HG03196 (cell line): ENCODE data around the gene COQ4.
"Not testable (repeated sequence)": the region's sequence is repeated elsewhere in the genome, so short reads cannot be mapped to it uniquely, and the experiment has no call there.

Experiments used
- ATAC-seq: cut with Tn5 transposase; IDR thresholded peaks from one replicate; pipeline ENCODE4 v1.9.1; 2021; ENCODE audit not compliant: unreplicated experiment

The COQ4 gene

DNA sequence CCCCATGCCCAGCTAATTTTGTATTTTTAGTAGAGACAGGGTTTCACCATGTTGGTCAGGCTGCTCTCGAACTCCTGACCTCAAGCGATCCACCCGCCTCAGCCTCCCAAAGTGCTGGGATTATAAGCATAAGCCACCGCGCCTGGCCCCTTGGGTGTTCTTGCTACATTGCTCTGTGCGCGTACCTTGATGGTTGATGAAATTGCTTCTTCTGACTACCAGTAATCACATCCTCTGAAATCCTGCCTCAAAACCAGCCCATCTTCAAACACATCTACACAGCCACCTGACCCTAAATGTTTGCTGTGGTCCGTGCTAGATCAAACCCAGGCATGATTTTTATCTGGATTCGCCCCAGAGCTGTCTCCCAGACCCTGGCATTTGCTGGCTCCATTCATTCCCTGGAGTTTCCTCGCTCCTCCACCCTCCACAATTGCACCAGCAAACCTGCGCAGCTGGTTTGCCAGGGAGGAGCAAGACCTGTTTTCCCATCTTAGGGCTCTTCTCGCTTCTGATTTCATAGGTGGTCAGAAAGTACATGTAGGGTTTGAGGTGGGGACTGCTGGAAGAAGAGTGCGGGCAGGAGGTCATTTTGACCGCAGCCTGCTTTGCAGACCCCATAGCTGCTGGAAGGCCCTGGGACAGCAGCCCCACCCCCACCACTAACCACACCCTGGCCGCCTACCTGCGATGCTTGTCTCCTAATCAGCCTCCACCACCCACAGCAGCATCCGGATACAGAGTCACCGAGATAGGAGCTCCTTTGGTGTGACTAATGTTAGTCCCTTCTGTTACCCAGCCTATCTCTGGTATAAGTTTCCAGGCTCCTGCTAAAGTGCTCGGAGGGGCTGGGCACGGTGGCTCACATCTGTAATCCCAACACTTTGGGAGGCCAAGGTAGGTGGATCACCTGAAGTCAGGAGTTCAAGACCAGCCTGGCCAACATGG lies 23.8 kb upstream of the COQ4 start:
- no peak for ATAC-seq

DNA sequence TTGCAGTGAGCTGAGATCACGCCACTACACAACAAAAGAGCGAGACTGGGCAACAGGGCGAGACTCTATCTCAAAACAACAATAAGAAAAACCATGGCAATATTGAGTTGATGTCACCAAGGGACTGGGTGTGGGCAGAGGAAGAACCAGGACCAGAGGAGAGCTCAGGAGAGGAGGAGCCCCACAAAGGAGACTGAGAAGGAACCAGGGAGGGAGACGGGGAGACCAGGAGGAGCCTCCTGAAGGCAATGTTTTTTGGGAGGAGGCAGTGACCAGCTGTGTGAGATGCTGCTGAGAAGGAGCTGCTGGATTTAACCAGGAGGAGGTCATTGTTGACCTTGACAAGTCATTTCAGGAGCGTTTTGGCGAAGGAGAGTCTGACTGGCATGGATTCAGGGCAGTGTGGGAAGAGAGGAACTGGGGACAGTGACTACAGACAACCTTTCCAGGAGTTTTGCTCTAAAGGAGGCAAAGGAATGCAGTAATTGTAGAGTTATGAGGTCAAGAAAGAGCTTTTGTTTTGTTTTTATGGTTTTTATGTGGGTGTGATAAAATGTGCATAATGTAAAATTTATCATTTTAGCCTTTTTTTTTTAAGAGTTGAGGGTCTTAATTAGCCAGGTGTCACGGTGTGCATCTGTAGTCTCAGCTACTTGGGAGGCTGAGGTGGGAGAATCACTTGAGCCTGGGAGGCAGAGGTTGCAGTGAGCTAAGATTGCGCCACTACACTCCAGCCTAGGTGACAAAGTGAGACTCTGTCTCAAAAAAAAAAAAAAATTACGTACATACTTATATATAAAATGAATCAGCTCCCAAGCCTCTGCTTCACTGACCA lies 18.3 kb upstream of the COQ4 start:
- no peak for ATAC-seq

DNA sequence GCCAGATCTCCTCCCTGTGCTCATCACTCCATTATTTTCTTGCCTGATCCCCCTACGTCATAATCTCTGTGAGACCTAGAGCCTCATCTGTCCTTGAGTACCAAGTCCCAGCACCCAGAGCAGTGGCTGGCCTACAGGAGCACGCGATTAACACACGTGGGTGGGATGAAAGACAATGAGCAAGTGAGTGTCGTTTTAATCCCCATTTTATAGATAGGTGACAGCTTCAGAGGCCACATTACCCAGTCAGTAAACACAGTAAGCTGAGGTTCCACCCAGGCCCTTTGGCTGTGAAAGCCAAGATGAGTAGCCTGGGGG lies 17.7 kb upstream of the COQ4 start:
- ATAC-seq, result no peak

DNA sequence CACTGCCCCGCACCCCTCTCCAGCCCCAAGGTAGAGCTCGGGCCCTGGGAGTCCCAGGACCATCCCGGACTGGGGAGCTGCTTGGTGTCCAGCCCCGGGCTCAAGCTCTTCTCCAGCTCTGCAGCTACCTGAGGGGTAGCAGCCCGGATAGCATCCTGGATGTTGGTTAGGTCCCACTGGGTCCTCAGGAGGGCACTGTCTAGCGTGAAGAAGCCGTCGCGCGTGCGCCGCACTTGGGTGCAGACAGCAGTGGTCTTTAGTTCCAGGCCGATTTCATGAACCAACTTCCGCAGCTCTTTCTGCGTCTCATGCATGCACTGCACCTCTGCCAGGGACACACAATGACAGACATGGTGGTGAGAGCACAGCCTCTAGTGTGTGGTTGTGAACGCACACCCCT lies 13.1 kb upstream of the COQ4 start:
- no peak for ATAC-seq

DNA sequence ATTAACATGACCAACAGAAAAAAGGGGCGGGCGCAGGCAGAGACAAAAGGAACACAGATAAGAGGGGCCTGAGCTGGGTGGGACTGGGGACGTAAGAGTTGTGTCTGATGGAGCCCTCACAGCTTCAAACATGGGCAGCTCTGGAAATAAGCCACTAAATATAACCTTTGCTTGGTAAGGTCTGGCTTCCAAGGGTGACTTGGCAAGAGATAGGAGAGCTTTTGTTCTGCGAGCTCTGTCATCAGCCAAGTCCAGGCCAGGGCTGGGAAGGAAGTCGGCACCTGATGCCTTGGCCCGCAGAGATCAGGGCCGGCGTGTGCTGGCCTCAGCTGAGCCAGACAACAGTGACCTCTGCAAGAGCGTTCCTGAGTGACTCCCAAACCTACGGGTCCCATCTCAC lies 12.2 kb upstream of the COQ4 start:
- ATAC-seq, result no peak

DNA sequence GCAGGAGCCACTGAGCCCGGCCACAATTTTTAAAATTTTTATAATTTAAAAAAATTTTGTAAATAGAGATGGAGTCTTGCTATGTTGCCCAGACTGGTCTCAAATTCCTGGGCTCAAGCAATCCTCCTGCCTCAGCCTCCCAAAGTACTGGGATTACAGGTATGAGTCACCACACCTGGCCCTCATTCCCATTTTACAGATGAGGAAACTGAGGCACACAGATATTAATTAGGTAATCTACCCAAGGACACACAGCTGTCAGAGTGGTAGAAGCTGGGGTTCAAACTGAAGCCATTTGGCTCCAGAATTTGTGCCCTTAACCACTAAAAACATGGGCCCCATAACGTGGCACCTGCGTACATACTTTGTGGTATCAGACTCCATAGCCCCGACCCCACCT lies 7.9 kb upstream of the COQ4 start:
- ATAC-seq, result no peak

DNA sequence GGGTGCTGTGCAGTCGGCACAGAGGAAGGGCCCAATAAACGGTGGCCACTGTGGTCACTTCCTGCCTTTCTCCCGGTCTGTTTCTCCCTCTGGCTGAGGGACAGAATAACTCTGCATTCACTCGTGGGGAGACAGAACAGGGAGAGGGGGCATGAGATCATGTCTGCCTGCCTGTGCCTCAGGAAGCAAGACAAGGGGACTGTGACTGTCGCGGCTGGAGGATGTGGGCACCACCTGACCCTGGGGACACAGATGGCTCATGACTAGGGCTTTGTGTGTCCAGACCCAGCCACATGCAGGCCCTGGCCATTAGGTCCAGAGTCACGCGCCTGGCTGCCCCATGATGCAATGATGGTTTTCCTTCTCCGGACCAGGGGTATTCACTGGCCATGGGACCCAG lies 6.2 kb upstream of the COQ4 start:
- ATAC-seq, result no peak

DNA sequence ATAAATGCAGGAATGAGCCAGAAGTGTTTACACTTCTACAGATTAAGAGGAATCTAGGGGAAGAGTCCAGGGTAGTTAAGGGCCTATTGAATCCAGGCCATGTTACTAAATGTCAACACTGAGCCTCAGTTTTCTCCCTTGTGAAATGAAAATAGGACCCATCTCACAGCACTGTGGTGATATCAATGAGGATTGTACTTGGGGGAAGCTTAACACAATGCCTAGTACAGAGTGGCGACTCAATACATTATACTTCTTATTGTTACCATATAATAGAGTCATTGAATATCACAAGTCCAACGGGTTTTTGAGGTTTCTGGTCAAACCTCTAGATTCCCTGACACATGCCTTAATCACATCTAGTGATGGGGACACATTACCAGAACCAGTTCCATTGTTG lies 5.0 kb upstream of the COQ4 start:
- ATAC-seq, result no peak

DNA sequence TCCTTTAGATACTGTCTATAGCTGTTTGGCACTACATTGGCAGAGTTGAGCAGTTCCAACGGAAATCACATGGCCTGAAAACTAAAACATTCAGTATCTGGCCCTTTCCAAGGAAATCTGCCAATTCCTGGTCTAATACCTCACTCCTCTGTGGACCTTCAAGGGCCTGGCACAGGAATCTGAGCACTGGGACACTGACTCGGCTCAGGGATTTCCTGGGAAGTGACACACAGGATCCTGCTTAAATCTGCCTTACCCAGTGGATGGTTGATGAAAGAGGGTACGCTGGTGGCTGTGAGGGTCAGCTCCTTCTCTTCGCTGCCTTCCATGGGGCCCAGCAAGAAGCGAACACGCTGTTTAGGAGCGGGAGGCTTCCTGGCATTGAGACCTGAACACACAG lies 1.3 kb upstream of the COQ4 start:
- no peak for ATAC-seq

DNA sequence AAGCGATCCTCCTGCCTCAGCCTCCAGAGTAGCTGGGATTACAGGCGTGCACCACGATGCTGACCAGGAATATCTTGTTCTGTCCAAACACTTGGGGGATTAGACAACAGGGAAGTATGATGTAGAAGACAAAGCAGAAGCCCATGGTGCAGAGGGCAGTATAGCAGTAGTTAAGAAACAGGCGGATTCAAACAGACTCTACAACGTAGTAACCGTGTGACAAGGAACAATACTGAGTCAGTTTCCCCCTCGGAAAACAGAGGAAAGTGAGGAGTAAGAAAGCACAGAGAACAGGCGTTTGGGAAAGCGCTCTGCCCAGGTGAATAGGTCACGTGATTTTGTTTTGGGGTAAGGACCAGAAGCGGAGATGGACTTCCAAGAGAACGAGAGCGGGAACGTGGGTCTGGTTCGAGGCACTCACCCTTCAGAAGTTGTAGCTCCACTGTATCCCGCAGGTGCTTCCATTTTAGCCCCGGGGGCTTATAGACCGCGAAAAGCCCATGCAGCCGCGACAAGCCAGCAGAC lies 698 bp upstream of the COQ4 start:
- ATAC-seq, result peak; percentile 16

DNA sequence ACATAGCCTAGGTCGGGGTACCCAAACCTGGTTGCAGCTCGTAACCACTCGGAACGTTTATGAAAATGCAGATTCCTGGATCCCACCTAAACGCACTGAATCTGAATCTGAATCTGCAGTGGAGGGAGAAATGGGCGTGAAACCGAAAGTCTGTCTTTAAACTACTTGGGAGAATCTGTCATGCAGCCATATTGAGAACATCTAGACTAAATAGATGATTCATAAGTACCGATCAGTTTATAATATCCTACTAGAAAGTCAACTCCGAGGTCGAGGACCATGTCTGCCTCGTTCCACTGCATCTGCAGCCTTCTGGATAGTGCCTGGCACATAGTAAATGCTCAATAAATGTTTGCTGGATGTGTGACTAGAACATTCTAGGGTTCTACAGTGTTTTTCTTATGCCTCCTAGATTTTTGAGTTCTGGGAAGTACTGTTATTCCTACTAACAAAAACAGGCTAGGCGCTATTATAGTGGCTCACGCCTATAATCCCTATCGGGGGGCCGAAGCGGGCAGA lies 632 bp downstream of the COQ4 start:
- no peak for ATAC-seq

DNA sequence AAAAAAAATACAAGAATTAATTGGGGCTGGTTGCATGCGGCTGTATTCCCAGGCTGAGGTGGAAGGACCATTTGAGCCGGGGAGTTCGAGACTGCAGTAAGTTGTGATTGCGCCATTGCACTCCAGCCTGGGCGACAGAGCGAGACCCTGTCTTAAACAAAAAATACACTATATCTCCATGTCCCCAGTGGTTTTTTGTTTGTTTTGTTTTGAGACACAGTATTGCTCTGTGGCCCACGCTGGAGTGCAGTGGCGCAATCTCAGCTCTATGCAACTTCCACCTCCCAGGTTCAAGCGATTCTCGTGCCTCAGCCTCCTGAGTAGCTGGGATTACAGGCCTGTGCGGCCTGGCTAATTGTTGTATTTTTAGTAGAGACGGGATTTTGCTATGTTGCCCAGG lies 1.2 kb downstream of the COQ4 start:
- no peak for ATAC-seq

DNA sequence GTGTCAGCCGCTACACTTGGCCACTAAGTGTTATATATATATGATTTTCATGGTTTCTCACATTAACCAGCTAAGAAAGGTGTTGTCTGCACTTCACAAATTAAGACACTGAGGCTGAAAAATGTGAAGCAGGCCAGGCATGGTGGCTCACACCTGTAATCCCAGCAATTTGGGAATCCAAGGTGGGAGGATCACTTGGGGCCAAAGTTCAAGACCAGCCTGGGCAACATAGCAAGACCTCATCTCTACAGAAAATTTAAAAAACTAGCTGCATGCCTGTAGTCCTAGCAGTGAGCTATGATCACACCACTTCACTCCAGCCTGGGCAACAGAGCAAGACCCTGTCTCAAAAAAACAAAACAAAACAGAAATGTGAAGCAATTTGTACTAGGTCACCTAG lies 1.8 kb downstream of the COQ4 start:
- ATAC-seq, result no peak

DNA sequence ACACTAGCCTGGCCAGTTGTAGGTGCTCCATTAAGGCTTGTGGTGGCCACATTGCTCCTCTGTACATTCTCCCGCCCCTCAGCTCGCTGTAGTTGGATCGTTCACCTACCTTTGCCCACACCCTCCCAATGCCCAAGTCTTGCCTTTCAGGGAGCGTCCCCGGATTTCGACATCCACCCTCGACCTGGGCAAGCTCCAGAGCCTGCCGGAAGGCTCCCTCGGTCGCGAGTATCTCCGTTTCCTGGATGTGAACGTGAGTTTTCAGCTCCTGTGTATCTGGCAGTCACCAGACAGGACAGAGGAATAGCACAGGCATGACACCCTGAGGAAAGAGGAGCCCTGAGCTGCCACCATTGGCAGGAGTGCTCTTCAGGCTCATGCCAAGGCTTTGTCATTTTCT lies 3.0 kb downstream of the COQ4 start:
- ATAC-seq, result no peak

DNA sequence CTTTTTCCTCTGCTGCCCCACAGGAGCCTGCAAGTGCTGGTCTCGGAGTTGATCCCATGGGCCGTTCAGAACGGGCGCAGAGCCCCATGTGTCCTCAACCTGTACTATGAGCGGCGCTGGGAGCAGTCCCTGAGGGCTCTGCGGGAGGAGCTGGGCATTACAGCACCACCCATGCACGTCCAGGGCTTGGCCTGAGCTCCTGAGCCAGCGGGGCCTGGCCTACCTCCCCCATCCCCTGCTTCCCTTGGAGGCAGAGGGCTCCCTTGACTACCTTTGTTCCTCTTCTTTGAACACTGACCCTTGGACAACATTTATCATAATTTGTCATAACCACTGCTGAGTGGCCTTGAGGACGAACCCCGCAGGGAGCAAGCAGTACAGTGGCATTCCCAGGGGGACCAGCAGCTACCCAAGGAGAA lies 10.8 kb downstream of the COQ4 start:
- ATAC-seq, result no peak

DNA sequence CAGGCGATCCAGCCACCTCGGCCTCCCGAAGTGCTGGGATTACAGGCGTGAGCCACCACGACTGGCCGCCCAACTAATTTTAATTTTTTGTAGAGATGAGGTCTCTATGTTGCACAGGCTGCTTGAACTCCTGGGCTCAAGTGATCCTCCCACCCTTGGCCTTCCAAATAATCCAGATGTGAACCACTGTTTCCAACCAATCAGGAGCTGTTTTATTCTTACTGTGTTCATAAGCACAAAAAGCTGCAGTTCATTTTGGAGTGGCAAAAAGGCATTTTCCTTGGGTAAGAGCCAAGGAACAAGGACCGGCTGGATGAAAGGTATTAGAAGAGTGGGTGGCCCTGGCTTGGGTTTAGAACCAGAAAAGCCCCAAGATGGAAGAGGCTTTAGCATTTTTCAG lies 12.5 kb downstream of the COQ4 start:
- no peak for ATAC-seq

DNA sequence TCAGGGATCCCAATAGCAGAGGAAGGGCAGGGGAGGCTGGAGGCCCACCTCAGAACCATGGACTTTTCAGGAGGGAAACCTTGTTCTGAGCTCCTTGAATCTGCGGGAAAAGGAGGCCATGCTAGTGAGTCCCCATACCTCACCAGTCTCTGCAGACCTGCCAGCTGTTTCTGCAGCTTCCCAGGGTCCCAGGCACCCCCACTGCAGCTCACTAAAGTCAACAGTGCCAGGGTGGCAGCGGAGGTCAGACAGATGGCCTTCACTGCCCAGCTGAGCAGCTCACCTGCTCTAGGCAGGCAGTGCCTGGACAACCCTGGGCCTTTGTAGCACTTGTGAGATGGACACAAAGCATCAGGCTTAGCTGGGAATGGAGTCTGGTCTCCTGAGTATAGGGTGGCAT lies 13.3 kb downstream of the COQ4 start:
- ATAC-seq, result no peak

DNA sequence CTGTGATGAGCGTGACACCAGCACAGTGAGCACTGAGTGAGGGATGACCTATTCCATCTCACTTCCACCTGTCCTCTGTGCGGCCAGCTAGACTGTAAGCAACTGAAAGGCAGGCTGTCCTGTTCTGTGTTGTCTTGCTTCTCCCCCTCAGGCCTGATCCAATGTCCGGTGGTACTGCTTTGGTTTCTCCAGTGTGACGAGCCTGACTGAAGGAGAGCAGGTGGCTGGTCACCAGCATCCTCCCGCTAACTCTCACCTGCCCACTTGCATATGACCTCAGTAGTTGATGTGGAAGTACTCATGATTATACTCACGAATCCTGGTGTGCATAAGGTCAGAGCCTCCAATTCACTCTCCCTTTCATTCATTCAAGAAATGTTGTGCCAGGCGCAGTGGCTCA lies 15.3 kb downstream of the COQ4 start:
- no peak for ATAC-seq

DNA sequence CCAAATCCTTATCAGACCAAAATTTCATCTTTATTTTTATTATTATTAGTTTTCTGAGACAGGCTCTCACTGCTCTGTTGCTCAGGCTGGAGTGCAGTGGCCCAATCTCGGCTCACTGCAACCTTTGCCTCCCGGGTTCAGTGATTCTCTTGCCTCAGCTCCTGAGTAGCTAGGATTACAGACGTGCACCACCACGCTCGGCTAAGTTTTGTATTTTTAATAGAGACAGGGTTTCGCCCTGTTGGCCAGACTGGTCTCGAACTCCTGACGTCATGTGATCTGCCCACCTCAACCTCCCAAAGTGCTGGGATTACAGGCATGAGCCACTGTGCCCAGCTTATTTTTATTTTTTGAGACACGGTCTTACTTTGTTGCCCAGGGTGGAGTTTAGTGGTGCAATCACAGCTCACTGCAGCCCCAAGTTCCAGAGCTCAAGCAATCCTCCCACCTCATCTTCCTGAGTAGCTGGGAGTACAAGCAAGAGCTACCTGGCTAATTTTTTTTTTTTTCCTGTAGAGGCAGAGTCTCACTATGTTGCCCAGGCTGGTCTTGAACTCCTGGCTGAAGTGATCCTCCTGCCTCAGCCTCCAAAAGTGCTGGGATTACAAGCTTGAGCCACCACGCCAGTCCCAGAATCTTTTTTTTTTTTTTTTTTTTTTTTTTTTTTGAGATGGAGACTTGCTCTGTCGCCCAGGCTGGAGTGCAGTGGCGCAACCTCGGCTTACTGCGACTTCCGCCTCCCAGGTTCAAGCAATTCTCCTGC lies 16.4 kb downstream of the COQ4 start:
- ATAC-seq, result not testable (repeated sequence)

DNA sequence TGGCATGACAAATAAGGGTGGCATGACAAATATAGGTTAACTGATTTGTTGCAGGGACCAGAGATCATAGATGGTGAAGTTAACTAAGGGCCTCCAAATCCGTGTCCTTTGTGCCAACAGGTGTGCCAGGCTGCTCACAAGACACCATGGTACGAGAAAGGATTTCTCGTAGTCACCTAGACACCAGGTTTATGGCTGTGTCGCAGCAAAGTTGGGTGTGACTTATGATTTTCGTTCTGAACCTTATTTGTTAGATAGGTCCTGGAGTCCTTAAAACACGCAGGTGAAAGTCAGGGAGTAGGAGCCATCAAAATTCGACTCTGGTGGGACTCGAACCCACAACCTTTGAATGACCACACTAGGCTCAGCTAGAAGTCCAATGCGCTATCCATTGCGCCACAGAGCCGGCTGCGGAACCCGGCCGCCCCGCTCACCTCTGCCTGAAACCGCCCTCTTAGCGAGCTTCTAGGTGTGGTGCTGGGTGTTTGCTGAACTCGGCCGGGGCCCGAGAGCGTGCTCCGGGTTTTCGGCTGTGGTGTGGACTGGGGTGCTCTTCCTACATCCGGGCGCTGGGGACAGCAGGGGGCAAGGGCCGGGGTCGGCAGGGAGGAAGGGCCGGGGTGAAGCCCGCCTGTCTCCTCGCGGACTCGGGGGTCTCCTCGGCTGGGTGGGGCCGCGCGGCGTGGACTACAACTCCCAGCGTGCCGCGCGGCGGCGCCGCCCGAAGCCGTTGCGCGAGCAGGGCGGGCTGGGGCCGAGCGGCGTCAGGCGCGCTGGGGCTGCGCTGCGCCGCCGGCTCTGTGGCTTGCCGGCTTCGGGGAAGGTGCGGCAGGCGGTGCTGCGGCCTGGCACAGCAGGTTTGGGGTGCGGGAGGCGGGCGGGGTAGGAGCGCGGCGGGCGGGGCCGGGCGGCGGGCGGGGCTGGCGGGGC lies 17.4 kb downstream of the COQ4 start, which contains the start of gene SLC27A4:
TSS of gene SLC27A4 (plus strand) at position 767 of the 930 bp plus-strand sequence. CDS start 2,606 bp downstream, outside the sequence.
- peak; percentile 82 for ATAC-seq
